ENCODE measurements around the gene RARA. TPM values are rescaled to one million over a fixed set of nuclear protein-coding genes. Genes with fewer than 3 reads are reported as not detected.

Gene RARA
- total RNA-seq, 2 experiments from 2014 or later, result 65.2 to 65.5 TPM

DNA sequence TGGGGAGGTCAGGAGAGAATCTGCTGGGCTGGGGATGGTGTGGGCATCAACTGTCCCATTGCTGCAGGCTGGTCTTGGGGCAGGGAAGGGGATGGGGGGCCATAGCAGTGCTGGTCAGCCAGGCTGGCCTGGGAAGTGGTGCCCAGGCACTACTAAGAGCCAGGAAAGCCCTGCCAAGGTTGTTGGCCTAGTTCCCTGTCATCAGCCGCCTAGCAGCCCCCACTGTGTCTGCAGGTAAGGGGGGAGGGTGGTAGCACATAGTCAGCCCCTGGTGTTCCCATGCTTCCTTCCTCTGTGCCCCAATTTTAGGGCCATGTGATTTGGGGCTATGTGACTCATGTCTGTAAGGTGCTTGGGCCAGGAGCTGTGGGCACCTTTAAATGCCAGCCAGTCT is 37.8 kb downstream of the RARA start:
- no peaks in the 10 kb centered on the region for H3K9me3 Mint-ChIP-seq
- ChIA-PET POLR2A (interaction anchor here (1.4 to 3.6 kb wide), 4 partner anchors 19 to 32 kb away, joined by 5 to 14 read pairs (median 10); no protein-coding TSS in a partner anchor), CTCF (interaction anchor here (2.4 kb wide), 1 partner anchor 8 kb away, joined by 10 read pairs; no protein-coding TSS in a partner anchor)
- DNase-seq, result no peak
- no peak overlapping the region for H3K4me3 Mint-ChIP-seq
- H3K27ac Mint-ChIP-seq, result peak overlapping the region; percentile 64
- peaks cover 43% of the 10 kb centered on the region for H3K36me3 Mint-ChIP-seq (ENCODE audit: low read depth)
- H3K27me3 Mint-ChIP-seq, result no peaks in the 10 kb centered on the region
- peaks cover 71% of the 10 kb centered on the region for H3K4me1 Mint-ChIP-seq

DNA sequence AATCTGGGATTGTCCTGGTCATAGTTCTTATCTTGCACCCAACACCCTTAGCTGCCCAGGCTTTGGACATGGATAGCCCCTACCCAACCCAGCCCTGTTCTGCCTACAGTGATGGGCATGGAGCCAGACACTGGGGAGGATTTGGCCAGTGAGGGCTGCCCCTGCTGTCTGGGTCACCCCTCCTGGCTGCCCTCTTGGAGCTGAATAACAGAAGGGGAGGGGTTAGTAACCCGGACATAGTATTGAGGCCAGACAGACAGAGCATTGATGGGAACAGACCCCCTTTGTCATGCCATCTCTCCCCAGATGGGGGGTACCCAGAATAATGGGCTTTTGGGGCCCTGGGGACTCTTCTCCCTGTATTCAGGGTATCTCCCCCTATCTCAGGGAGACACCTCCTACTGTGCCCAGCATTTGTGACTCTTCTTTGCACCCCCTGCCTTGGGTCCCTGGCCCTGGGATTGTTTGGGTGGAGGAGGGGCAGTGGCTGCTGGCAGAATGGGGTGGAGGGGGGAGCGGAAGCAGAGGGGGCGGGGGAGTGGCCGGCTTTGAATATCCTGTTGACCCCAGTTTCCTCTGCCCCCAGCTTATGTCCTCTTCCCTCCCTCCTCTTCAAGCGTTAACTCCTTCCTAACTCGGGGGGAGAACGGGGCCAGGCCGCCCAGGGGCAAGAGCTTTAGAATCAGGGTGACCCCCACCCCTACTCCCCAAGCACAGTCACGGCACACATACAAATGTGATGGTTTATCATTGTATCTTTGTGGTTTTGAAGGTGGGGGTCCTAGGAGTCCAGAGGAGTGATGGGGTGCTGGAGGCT is 38.5 kb downstream of the RARA start:
- CTCF ChIA-PET, result no interaction called here
- DNase-seq, result no peak
- H3K27me3 Mint-ChIP-seq, result no peaks in the 10 kb centered on the region
- H3K36me3 Mint-ChIP-seq (ENCODE audit: low read depth), result peaks cover 50% of the 10 kb centered on the region
- POLR2A ChIA-PET, result interaction anchor here (0.9 to 3.6 kb wide), 5 partner anchors 8 to 70 kb away, joined by 3 to 13 read pairs (median 4); partner anchors contain the start of gene TOP2A
- H3K4me3 Mint-ChIP-seq, result no peak overlapping the region
- H3K4me1 Mint-ChIP-seq, result peaks cover 72% of the 10 kb centered on the region
- no peaks in the 10 kb centered on the region for H3K9me3 Mint-ChIP-seq
- peak overlapping the region; percentile 59 for H3K27ac Mint-ChIP-seq

DNA sequence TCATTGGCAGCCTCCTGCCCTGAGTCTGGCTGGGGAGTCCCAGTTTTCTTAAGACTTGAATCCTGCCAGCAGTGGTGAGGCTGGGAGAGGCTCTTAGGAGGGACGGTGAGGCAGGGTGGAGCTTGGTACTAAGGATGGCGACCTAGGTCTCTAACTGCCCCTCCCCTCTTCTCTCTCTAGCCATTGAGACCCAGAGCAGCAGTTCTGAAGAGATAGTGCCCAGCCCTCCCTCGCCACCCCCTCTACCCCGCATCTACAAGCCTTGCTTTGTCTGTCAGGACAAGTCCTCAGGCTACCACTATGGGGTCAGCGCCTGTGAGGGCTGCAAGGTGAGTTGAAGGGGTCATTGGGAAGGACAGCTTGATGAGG is 39.1 kb downstream of the RARA start:
- no peak for DNase-seq
- CTCF ChIA-PET, result no interaction called here
- peak overlapping the region; percentile 59 for H3K27ac Mint-ChIP-seq
- no peak overlapping the region for H3K4me3 Mint-ChIP-seq
- POLR2A ChIA-PET, result interaction anchor here (0.7 to 2.3 kb wide), 5 partner anchors 9 to 70 kb away, joined by 3 to 8 read pairs (median 4); partner anchors contain the start of gene TOP2A
- no peaks in the 10 kb centered on the region for H3K27me3 Mint-ChIP-seq
- peaks cover 49% of the 10 kb centered on the region for H3K36me3 Mint-ChIP-seq (ENCODE audit: low read depth)
- peaks cover 72% of the 10 kb centered on the region for H3K4me1 Mint-ChIP-seq
- H3K9me3 Mint-ChIP-seq, result no peaks in the 10 kb centered on the region

DNA sequence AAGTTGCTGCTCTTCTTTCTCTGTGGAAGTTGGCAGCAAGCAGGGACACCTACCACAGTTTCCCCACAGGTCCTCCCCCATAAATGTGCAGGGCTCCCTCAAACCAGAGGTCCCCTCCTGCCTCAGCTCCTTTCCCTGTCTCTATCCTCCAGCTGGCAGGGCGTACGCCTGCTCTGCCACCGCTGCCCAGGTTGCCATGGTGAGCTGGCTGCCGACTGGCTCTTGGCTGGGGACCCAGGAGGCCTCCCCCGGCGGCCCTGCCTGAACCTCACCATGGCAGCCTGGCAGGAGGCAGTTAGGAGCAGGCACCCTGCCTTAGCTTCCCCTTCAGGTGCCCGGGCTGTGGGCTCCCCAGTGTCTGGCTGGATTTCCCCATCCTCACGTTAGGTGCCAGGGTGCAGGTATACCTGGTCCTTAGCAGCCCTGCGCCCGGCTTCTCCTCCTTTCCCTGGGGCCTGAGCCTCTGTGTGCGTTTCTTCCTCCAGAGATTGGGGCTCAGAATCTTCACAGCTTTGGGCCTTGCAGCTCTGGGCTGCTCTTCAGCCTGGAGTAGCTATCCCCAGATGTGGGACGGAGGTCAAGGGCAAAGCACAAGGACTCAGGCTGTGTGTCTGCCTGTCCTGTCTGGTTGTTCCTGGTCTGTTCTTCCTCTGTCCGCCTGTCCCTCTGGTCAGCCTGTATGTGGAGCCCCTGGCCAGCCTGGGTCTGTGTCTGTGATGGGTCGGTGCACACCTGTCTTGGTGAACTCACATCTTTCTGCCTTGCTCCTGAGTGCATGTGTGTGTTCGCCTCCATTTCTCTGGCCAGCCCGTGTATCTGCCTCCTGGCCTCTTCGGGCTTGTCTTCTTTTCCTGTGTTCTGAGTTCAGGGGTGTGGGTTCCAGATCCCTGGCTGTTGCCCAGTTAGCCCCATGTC is 39.8 kb downstream of the RARA start:
- no peaks in the 10 kb centered on the region for H3K9me3 Mint-ChIP-seq
- H3K27ac Mint-ChIP-seq, result peak overlapping the region; percentile 60
- peaks cover 42% of the 10 kb centered on the region for H3K36me3 Mint-ChIP-seq (ENCODE audit: low read depth)
- no peak overlapping the region for H3K4me3 Mint-ChIP-seq
- DNase-seq, result no peak
- ChIA-PET POLR2A (interaction anchor here (0.7 to 2.3 kb wide), 5 partner anchors 10 to 69 kb away, joined by 3 to 8 read pairs (median 4); partner anchors contain the start of gene TOP2A), CTCF (no interaction called here)
- peaks cover 67% of the 10 kb centered on the region for H3K4me1 Mint-ChIP-seq
- no peaks in the 10 kb centered on the region for H3K27me3 Mint-ChIP-seq

DNA sequence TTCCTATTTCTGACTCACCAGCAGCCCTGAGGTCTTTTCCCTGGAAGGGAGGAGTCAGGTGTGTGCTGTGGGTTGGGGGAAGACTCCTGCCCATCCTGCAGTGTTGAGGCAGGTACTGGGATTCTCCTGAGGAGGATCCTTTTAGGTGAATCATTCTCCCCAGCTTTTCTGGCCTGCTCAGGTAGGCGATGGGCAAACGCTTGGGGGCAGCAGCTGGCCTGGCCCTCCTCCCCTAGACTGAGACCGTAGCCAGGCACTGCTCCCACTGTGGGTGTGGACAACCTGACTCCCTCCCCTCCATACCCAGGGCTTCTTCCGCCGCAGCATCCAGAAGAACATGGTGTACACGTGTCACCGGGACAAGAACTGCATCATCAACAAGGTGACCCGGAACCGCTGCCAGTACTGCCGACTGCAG is 40.5 kb downstream of the RARA start:
- no peak for DNase-seq
- peak overlapping the region; percentile 60 for H3K27ac Mint-ChIP-seq
- CTCF ChIA-PET, result no interaction called here
- H3K27me3 Mint-ChIP-seq, result no peaks in the 10 kb centered on the region
- peaks cover 39% of the 10 kb centered on the region for H3K36me3 Mint-ChIP-seq (ENCODE audit: low read depth)
- POLR2A ChIA-PET, result no interaction called here
- peaks cover 61% of the 10 kb centered on the region for H3K4me1 Mint-ChIP-seq
- H3K4me3 Mint-ChIP-seq, result no peak overlapping the region
- H3K9me3 Mint-ChIP-seq, result no peaks in the 10 kb centered on the region

DNA sequence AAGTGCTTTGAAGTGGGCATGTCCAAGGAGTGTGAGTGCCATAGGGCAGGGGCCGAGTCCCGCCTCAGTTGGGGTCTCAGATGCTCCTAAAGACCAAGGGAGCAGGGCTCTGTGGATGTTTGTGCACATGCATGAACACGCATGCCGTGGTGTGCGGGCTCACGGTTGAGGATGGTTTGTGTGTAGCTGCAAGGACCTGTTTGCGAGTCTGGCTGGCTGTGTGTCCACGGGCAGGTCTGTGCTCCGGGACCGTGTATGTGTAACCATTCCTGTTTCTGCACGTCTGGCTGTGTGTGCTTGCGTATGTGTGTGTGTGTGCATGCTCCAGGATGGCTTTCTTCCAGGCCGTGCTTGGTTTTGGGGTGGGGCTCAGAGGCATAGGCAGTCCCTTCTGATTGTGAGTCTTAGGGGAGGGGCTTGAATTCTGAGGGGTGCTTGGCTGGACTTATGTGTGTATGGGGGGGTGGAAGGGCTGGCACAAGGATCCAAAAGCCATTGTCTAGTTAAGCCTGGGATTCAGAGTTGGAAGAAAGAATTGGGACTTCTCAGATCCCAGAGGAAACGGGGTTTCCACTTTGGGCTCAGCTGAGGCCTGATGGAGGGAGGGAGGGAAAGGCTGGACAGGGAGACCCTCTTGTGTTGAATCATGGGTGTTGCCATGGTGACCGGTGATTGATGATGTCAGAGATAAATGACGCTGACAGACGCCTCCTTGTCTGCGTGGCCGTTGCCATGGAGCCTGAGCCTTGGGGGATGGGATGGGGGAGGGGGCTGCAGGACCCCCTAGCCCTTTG is 41.1 kb downstream of the RARA start:
- no peak overlapping the region for H3K4me3 Mint-ChIP-seq
- H3K27me3 Mint-ChIP-seq, result no peaks in the 10 kb centered on the region
- POLR2A ChIA-PET, result no interaction called here
- peak overlapping the region; percentile 11 for H3K27ac Mint-ChIP-seq
- H3K4me1 Mint-ChIP-seq, result peaks cover 55% of the 10 kb centered on the region
- H3K9me3 Mint-ChIP-seq, result no peaks in the 10 kb centered on the region
- DNase-seq, result no peak
- CTCF ChIA-PET, result interaction anchor here (1.2 to 6.7 kb wide), 2 partner anchors 13 to 45 kb away, joined by 5 to 173 read pairs; partner anchors contain the start of gene RARA
- H3K36me3 Mint-ChIP-seq (ENCODE audit: low read depth), result peaks cover 43% of the 10 kb centered on the region

DNA sequence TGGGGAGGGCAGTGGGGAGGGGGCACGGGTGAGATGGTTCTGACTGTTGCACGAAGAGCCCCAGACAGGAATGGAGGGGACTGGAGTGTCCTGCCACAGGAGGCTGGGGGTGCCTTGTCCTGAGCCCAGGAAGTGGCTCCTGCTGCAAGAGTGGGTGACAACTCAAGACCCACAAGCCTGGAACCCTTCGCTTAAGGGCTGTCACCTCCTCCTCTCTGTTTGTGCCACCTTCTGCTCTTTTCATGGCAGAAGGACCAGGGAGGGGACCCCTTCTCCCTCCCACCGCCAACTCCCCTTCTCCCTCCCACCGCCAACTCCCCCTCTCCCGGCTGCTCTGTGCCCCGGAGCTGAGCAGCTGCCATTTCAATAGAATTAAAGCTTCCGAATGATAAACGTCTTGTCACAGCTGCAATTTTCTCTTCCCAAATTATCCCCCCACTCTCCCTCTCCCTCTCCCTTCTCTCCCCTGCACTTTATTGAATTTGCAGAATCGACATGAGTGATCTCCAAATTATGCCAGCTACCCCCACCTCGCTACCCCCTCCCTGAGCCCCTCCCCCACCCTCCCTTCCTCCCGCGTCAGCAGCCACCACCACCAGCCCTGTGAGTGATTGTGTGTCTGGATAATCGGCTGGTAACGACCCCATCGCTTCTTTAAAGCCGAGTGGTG is 41.8 kb downstream of the RARA start:
- Mint-ChIP-seq H3K4me3 (no peak overlapping the region), H3K27ac (no peak overlapping the region), H3K4me1 (peaks cover 49% of the 10 kb centered on the region), H3K9me3 (no peaks in the 10 kb centered on the region), H3K27me3 (no peaks in the 10 kb centered on the region), H3K36me3 (ENCODE audit: low read depth) (peaks cover 49% of the 10 kb centered on the region)
- POLR2A ChIA-PET, result interaction anchor here (1.0 to 5.1 kb wide), 2 partner anchors 48 to 130 kb away, joined by 3 to 35 read pairs; no protein-coding TSS in a partner anchor
- CTCF ChIA-PET, result interaction anchor here (1.2 to 6.7 kb wide), 2 partner anchors 12 to 46 kb away, joined by 5 to 173 read pairs; partner anchors contain the start of gene RARA
- no peak for DNase-seq

DNA sequence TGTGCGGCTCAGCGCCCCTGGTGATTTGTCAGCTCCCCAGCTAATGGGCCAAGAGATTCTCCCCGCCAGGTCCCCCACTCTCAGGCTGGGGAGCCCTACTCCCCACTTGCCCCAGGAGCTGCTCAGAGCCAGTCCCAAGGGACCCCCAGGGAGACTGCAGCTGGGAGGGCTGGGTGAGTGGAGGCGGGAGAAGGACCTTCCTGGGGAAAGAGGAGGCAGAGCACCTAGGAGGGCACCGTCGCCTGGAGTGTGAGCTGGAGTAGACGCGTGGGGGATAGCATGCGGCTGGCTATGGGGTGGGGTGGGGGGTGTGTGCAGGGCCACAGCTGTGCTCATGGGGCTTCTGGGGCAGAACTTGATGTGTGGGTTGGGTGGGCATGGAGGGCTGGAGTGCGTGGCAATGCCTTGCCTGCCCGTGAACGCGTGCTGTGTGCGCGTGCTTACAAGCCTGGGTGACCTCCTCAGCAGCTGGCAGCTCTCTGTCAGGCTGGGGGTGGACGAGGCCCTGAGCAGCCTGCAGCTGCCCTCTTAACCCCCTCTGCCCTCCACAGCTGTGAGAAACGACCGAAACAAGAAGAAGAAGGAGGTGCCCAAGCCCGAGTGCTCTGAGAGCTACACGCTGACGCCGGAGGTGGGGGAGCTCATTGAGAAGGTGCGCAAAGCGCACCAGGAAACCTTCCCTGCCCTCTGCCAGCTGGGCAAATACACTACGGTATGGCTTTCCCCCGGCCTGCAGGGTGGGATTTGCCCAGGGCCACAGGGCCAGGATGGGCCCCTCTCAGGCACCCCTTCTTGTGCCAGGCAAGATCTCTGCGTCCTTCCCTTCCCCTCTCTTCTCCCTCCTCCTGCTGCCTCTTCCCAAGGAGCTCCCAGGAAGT is 42.6 kb downstream of the RARA start:
- Mint-ChIP-seq H3K27ac (no peak overlapping the region), H3K27me3 (no peaks in the 10 kb centered on the region), H3K36me3 (ENCODE audit: low read depth) (peaks cover 52% of the 10 kb centered on the region), H3K9me3 (no peaks in the 10 kb centered on the region), H3K4me1 (peaks cover 42% of the 10 kb centered on the region), H3K4me3 (no peak overlapping the region)
- ChIA-PET CTCF (interaction anchor here (1.2 to 6.7 kb wide), 3 partner anchors 11 to 47 kb away, joined by 3 to 173 read pairs (median 5); partner anchors contain the start of gene RARA), POLR2A (interaction anchor here (0.8 to 5.1 kb wide), 5 partner anchors 28 to 129 kb away, joined by 3 to 35 read pairs (median 3); no protein-coding TSS in a partner anchor)
- no peak for DNase-seq

DNA sequence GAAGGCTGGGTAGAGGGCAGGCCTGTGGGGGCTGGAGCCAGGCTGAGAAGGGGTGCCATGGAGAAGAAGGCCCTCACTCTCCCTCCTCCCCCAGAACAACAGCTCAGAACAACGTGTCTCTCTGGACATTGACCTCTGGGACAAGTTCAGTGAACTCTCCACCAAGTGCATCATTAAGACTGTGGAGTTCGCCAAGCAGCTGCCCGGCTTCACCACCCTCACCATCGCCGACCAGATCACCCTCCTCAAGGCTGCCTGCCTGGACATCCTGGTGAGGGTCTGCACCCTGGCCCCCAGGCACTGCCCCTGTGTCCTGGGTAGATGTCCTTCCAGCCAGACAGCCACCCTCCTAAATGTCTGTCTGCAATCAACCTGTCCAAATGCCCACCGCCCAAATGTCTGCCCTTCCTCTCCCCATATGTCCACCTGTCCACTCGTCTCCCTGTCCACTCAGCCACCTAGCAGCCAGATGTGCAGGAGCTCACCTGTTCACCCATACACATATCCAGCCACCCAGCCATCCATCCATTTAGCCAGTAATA is 43.3 kb downstream of the RARA start:
- peaks cover 35% of the 10 kb centered on the region for H3K4me1 Mint-ChIP-seq
- ChIA-PET POLR2A (interaction anchor here (0.8 to 5.1 kb wide), 4 partner anchors 29 to 109 kb away, joined by 3 to 35 read pairs (median 4); no protein-coding TSS in a partner anchor), CTCF (interaction anchor here (1.6 to 6.7 kb wide), 2 partner anchors 28 to 47 kb away, joined by 3 to 173 read pairs; partner anchors contain the start of gene RARA)
- H3K9me3 Mint-ChIP-seq, result no peaks in the 10 kb centered on the region
- no peak overlapping the region for H3K27ac Mint-ChIP-seq
- no peak for DNase-seq
- H3K4me3 Mint-ChIP-seq, result no peak overlapping the region
- peaks cover 50% of the 10 kb centered on the region for H3K36me3 Mint-ChIP-seq (ENCODE audit: low read depth)
- no peaks in the 10 kb centered on the region for H3K27me3 Mint-ChIP-seq

DNA sequence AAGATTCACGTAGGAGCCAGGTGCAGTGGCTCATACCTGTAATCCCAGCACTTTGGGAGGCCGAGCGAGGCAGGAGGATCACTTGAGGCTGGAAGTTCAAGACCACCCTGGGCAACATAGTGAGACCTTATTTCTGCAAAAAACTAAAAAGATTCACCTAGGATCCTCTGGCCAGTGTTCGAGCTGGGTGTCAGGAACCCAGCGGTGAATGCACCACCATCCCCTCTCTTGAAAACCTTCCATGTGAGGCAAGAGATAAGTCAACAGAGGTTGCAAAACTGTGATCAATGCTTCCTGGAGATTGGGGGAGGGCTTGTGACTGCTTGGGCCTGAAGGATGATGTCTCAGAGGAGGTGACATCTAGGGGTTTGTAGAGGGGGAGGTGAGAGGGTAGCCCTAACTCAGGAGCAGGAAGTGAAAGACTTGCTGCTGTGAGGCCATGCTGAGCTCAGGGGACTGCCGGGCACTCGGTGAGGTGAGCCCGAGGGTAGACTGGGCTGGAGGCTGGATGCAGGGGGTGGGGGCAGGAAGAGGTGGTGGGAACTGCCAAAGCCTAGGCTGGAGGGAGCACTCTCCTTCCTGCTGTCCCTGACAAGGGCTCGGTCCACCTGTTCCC is 43.9 kb downstream of the RARA start:
- DNase-seq, result no peak
- no peak overlapping the region for H3K4me3 Mint-ChIP-seq
- H3K9me3 Mint-ChIP-seq, result no peaks in the 10 kb centered on the region
- peaks cover 30% of the 10 kb centered on the region for H3K4me1 Mint-ChIP-seq
- CTCF ChIA-PET, result interaction anchor here (1.6 to 6.7 kb wide), 2 partner anchors 29 to 48 kb away, joined by 3 to 173 read pairs; partner anchors contain the start of gene RARA
- POLR2A ChIA-PET, result interaction anchor here (0.8 to 5.1 kb wide), 5 partner anchors 29 to 65 kb away, joined by 3 to 35 read pairs (median 5); partner anchors contain the start of genes RARA and TOP2A
- no peaks in the 10 kb centered on the region for H3K27me3 Mint-ChIP-seq
- peaks cover 50% of the 10 kb centered on the region for H3K36me3 Mint-ChIP-seq (ENCODE audit: low read depth)
- peak overlapping the region; percentile 54 for H3K27ac Mint-ChIP-seq

Measured in activated CD4-positive, alpha-beta memory T cell treated with anti-CD3 and anti-CD28 coated beads, Interleukin-2, amount 10 ng/mL, durations not matched to agents 7 days and 5 days (primary cell).